GM12874 (cell line): Measurements from ENCODE around the gene RBKS.

Experiments used
- CTCF ChIP-seq: IDR thresholded peaks from 2 replicates; pipeline ENCODE4 v1.5.1; 2011; ENCODE audit warnings: low read depth, mild to moderate bottlenecking, control low read depth, low read length, moderate library complexity; ENCODE audit not compliant: insufficient read depth

RBKS gene

GRCh38 chr2:27854229-27854862 is 35.8 kb downstream of the RBKS start:
- TF ChIP-seq CTCF, result no peak

- no peak for TF ChIP-seq CTCF
These were observed 37.5 kb downstream of the RBKS start for GRCh38 chr2:27852691-27853090.

- no peak for TF ChIP-seq CTCF
These were observed 40.5 kb downstream of the RBKS start for GRCh38 chr2:27849558-27850205.

- TF ChIP-seq CTCF, result no peak
These were observed 42.9 kb downstream of the RBKS start for GRCh38 chr2:27847333-27847732.

GRCh38 chr2:27844821-27845255 is 45.3 kb downstream of the RBKS start:
- no peak for TF ChIP-seq CTCF

- no peak for TF ChIP-seq CTCF
These were observed 46.2 kb downstream of the RBKS start for GRCh38 chr2:27843992-27844391.

- no peak for TF ChIP-seq CTCF
These were observed 47.3 kb downstream of the RBKS start for GRCh38 chr2:27842894-27843293.
